IMR-90 (cell line): Measurements from ENCODE around the gene ZNF366. TPM values are rescaled to one million over a fixed set of nuclear protein-coding genes. Genes with fewer than 3 reads are reported as not detected.

Experiments used
- ATAC-seq: fragments of 200-7000 bp; cut with Tn5 transposase; 2 replicates; pipeline ENCODE4 v1.9.1; 2020; ENCODE audit warnings: low read depth, mild to moderate bottlenecking, moderate library complexity
- BruUV-seq: library from RNA; stranded (reverse); fragments of 400-500 nt; replicated peaks from 2 replicates; lab custom pipeline; 2021; lab: Mats Ljungman, UMichigan
- CTCF ChIA-PET: fragments of 300-600 bp; formaldehyde crosslinking; extraction: SDS; loops from one replicate; lab custom pipeline; 2021; ENCODE audit warnings: antibody characterized with exemption; lab: Yijun Ruan, JAX
- POLR2A ChIA-PET: fragments of 300-600 bp; sonication (Branson Sonifier 250); formaldehyde crosslinking; loops from one replicate; lab custom pipeline; 2022; ENCODE audit warnings: antibody characterized with exemption; ENCODE audit not compliant: unreplicated experiment; lab: Charles Lee
- DNase-seq: peaks from one replicate; pipeline ENCODE4 v3.0.0; 2013
- H2AFZ ChIP-seq: replicated peaks from 2 replicates; pipeline ENCODE3; 2013; ENCODE audit warnings: low read length, mild to moderate bottlenecking; ENCODE audit not compliant: poor library complexity
- H2AK5ac ChIP-seq: 2 replicates; pipeline ENCODE4 v1.6.1; 2013; ENCODE audit warnings: low read depth, low read length, inconsistent platforms
- H2AK9ac ChIP-seq: replicated peaks from 2 replicates; pipeline ENCODE3; 2013; ENCODE audit warnings: mild to moderate bottlenecking, low read depth, low read length, moderate library complexity; ENCODE audit not compliant: poor library complexity
- H2BK120ac ChIP-seq: 2 replicates; pipeline ENCODE4 v1.6.1; 2013; ENCODE audit warnings: low read depth, low read length, inconsistent platforms
- H2BK15ac ChIP-seq: 3 replicates; pipeline ENCODE4 v1.6.1; 2013; ENCODE audit warnings: low read depth, low read length, inconsistent platforms
- H2BK20ac ChIP-seq: 2 replicates; pipeline ENCODE4 v1.6.1; 2013; ENCODE audit warnings: low read depth, mild to moderate bottlenecking, inconsistent platforms, low read length, moderate library complexity
- H2BK5ac ChIP-seq: 2 replicates; pipeline ENCODE4 v1.6.1; 2013; ENCODE audit warnings: mild to moderate bottlenecking, low read depth, low read length, inconsistent platforms; ENCODE audit not compliant: poor library complexity, severe bottlenecking
- H3K14ac ChIP-seq: replicated peaks from 2 replicates; pipeline ENCODE4 v1.6.1; 2013; ENCODE audit warnings: low read depth, low read length, inconsistent platforms
- H3K18ac ChIP-seq: 2 replicates; pipeline ENCODE4 v1.6.1; 2013; ENCODE audit warnings: low read depth, low read length, control low read depth
- H3K23ac ChIP-seq: 2 replicates; pipeline ENCODE4 v1.6.1; 2013; ENCODE audit warnings: low read depth, low read length, inconsistent platforms
- H3K27ac ChIP-seq: 2 replicates; pipeline ENCODE4 v1.5.1; 2013; ENCODE audit warnings: mild to moderate bottlenecking, control low read depth, low read length; ENCODE audit not compliant: insufficient read depth
- H3K27me3 ChIP-seq: 2 replicates; pipeline ENCODE4 v1.6.1; 2013; ENCODE audit warnings: low read length; ENCODE audit not compliant: control insufficient read depth, insufficient read depth
- H3K36me3 ChIP-seq: 2 replicates; pipeline ENCODE4 v1.6.1; 2013; ENCODE audit warnings: low read length, mixed read lengths; ENCODE audit not compliant: control insufficient read depth, insufficient read depth
- H3K4ac ChIP-seq: 2 replicates; pipeline ENCODE4 v1.6.1; 2013; ENCODE audit warnings: low read depth, low read length, inconsistent platforms
- H3K4me1 ChIP-seq: 2 replicates; pipeline ENCODE4 v1.6.1; 2013; ENCODE audit warnings: low read length, mixed read lengths; ENCODE audit not compliant: control insufficient read depth, insufficient read depth
- H3K4me2 ChIP-seq: 2 replicates; pipeline ENCODE4 v1.6.1; 2013; ENCODE audit warnings: low read depth, mild to moderate bottlenecking, control low read depth, low read length, moderate library complexity
- H3K4me3 ChIP-seq: 2 replicates; pipeline ENCODE4 v1.5.1; 2013; ENCODE audit warnings: low read depth, mild to moderate bottlenecking, control low read depth, low read length, moderate library complexity; ENCODE audit not compliant: insufficient read depth
- H3K56ac ChIP-seq: 2 replicates; pipeline ENCODE4 v1.6.1; 2013; ENCODE audit warnings: low read length, inconsistent platforms; ENCODE audit not compliant: insufficient read depth; ENCODE audit errors: extremely low read depth
- H3K79me1 ChIP-seq, 2 experiments: 2 replicates each; pipeline ENCODE4 v1.6.1; 2013; ENCODE audit warnings: low read length in 2 of 2, inconsistent platforms in 1 of 2, low read depth in 1 of 2
- H3K9ac ChIP-seq: 2 replicates; pipeline ENCODE4 v1.6.1; 2013; ENCODE audit warnings: low read depth, low read length, control low read depth
- H3K9me1 ChIP-seq: 2 replicates; pipeline ENCODE4 v1.6.1; 2013; ENCODE audit warnings: low read length, inconsistent platforms; ENCODE audit not compliant: insufficient read depth
- H3K9me3 ChIP-seq: 2 replicates; pipeline ENCODE4 v1.6.1; 2013; ENCODE audit warnings: low read length; ENCODE audit not compliant: control insufficient read depth, insufficient read depth
- H4K20me1 ChIP-seq: 2 replicates; pipeline ENCODE4 v1.6.1; 2013; ENCODE audit warnings: low read length, inconsistent platforms; ENCODE audit not compliant: insufficient read depth
- H4K5ac ChIP-seq: 2 replicates; pipeline ENCODE4 v1.6.1; 2013; ENCODE audit warnings: mild to moderate bottlenecking, low read depth, low read length, control low read depth
- H4K8ac ChIP-seq, 2 experiments: 2 replicates each; pipeline ENCODE4 v1.6.1; 2013; ENCODE audit warnings: low read depth in 2 of 2, low read length in 2 of 2, control low read depth in 1 of 2, inconsistent platforms in 1 of 2
- H4K91ac ChIP-seq: 2 replicates; pipeline ENCODE4 v1.6.1; 2013; ENCODE audit warnings: low read depth, low read length, inconsistent platforms; ENCODE audit not compliant: insufficient read depth
- BHLHE40 ChIP-seq: fragments of 150-350 bp; IDR thresholded peaks from 2 replicates; pipeline ENCODE4 v1.6.1; 2016; ENCODE audit warnings: mild to moderate bottlenecking, low read depth, low read length
- MAFK ChIP-seq: IDR thresholded peaks from 2 replicates; pipeline ENCODE4 v1.6.1; 2012; ENCODE audit warnings: low read depth, low read length, improper control_type of control experiment
- RAD21 ChIP-seq: IDR thresholded peaks from 2 replicates; pipeline ENCODE4 v1.6.1; 2012; ENCODE audit warnings: low read length, improper control_type of control experiment
- RFX5 ChIP-seq: IDR thresholded peaks from 2 replicates; pipeline ENCODE4 v1.8.0; 2012; ENCODE audit warnings: low read depth, mild to moderate bottlenecking, low read length, moderate library complexity
- SMC3 ChIP-seq: fragments of 150-350 bp; IDR thresholded peaks from 2 replicates; pipeline ENCODE4 v1.6.1; 2016; ENCODE audit warnings: low read depth, mild to moderate bottlenecking, antibody characterized with exemption, low read length, moderate library complexity
- WGBS, 2 experiments: methylation state at CpG; one replicate each; pipeline versions ENCODE4 v1.1.5 to v1.1.7; 2013; ENCODE audit warnings: missing lambda C conversion rate in 2 of 2; ENCODE audit not compliant: insufficient read length in 1 of 2; ENCODE audit errors: extremely low coverage in 2 of 2; 5-methylcytosine and 5-hydroxymethylcytosine counted together
- dilution Hi-C: fragments of 300-500 bp; cut with HindIII; formaldehyde crosslinking; loops from one replicate; pipeline ENCODE4 v1.14.3; 2018; ENCODE audit warnings: low sequenced_read_pairs; ENCODE audit not compliant: unreplicated experiment
- in situ Hi-C: fragments of 300-500 bp; cut with MboI; formaldehyde crosslinking; loops from 3 replicates; pipeline ENCODE4 v1.14.3; 2019; ENCODE audit warnings: low sequenced_read_pairs, inconsistent platforms, mixed read lengths
- intact Hi-C: fragments of 100-400 bp; cut with micrococcal nuclease; formaldehyde crosslinking; loops from 2 replicates; pipeline ENCODE4 v1.10.0; 2022
- polyA plus RNA-seq, 3 experiments: library from polyadenylated mRNA; depleted of rRNA; stranded (reverse); fragments of >200 nt; gene quantifications; 2 replicates each; pipeline ENCODE4 v1.2.3, GENCODE V29; 2012; ENCODE audit warnings: low replicate concordance in 1 of 3
- total RNA-seq: library from RNA; depleted of rRNA; stranded (reverse); fragments of >200 nt; gene quantifications from 2 replicates; pipeline ENCODE4 v1.2.3, GENCODE V29; 2012
- TF ChIP-seq, protein P1 (sequence below): conservative IDR thresholded peaks from 2 replicates; pipeline ENCODE4 v1.5.1; 2012; ENCODE audit warnings: mild to moderate bottlenecking, low read depth, low read length, improper control_type of control experiment

Gene ZNF366
- total and polyA plus RNA-seq, 2 of the 4 experiments (the other 2 are of a cell fraction), result not detected

DNA sequence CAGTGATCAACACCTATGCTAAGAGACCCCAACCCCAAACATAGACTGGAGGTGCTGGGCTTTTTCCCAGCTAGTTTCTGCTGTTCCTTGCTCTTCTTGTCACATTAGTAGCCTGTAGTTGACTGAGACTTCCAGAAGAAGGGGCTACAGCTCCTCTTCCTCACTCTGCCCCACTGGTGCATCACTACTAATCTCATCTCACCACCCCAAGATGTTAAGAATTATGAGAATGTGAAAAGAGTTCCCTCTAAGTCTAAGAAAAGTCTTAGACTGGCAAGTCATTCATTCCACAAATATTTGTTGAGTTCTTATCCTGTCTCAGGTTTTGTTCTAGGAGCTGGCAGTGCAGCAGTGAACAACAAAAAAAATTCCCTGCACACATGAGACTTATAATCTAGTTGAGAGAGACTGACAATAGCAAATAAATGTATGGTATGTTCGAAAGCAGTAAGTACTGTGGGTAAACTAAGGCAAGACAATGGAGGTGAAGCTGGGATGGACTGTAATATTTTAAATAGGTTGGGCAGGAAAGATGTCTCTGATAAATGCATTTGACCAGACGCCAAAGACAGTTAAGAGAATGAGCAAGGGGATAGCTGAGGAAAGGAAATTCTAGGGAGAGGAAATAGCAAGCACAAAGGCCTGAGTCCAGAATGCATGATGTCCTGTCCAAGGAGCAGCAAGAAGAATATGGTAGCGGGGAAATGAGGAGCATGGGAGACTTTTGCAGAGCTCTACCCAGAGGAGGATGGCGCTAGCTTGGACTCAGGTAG lies 94.7 kb downstream of the ZNF366 start:
- H3K4me2 ChIP-seq, result peak overlapping the region; percentile 15; the same call in 1 of the 2 replicates
- no peak overlapping the region for H3K27ac ChIP-seq
- in situ Hi-C loops (no loop called here), dilution Hi-C loops (no loop called here), intact Hi-C loops (loop anchor here (1.0 kb wide), 1 partner anchor 113 kb away; no protein-coding TSS in a partner anchor)
- H3K9ac ChIP-seq, result no peak overlapping the region
- no peaks in the 10 kb centered on the region for H4K20me1 ChIP-seq
- H3K4me3 ChIP-seq, result no peak overlapping the region
- BruUV-seq, result no TSS peak
- H2AK9ac ChIP-seq, result no peak overlapping the region
- POLR2A ChIA-PET, result no interaction called here
- DNase-seq, result peak; percentile 65
- H4K8ac ChIP-seq, result peak overlapping the region in 1 of 2 experiments; percentile 47; a peak in 2 of 4 replicates
- H3K36me3 ChIP-seq, result no peaks in the 10 kb centered on the region
- H2AFZ ChIP-seq, result no peak overlapping the region
- H3K4ac ChIP-seq, result peak overlapping the region; percentile 52
- peak overlapping the region; percentile 72 for H2BK20ac ChIP-seq
- WGBS, 2 experiments, result 54% methylated on average over 3 of the region's 4 CpGs; no CpG with 5 or more reads in 1 of the 2 experiments
- 0 out of 2 replicates have a peak overlapping the region, but pooled peaks have one; percentile 24 for H2AK5ac ChIP-seq
- no peaks in the 10 kb centered on the region for H3K9me3 ChIP-seq
- TF ChIP-seq RFX5 (no peak), MAFK (no peak), SMC3 (peak; percentile 62), BHLHE40 (no peak), RAD21 (peak; percentile 71)
- TF ChIP-seq, protein P1, sequence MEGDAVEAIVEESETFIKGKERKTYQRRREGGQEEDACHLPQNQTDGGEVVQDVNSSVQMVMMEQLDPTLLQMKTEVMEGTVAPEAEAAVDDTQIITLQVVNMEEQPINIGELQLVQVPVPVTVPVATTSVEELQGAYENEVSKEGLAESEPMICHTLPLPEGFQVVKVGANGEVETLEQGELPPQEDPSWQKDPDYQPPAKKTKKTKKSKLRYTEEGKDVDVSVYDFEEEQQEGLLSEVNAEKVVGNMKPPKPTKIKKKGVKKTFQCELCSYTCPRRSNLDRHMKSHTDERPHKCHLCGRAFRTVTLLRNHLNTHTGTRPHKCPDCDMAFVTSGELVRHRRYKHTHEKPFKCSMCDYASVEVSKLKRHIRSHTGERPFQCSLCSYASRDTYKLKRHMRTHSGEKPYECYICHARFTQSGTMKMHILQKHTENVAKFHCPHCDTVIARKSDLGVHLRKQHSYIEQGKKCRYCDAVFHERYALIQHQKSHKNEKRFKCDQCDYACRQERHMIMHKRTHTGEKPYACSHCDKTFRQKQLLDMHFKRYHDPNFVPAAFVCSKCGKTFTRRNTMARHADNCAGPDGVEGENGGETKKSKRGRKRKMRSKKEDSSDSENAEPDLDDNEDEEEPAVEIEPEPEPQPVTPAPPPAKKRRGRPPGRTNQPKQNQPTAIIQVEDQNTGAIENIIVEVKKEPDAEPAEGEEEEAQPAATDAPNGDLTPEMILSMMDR, result peak; percentile 51
- CTCF ChIA-PET, result interaction anchor here (0.8 to 2.0 kb wide), 6 partner anchors 10 to 111 kb away, joined by 3 to 16 read pairs (median 4); no protein-coding TSS in a partner anchor
- peak; percentile 69 for ATAC-seq
- H2BK120ac ChIP-seq, result peak overlapping the region; percentile 48
- H2BK5ac ChIP-seq, result peak overlapping the region; percentile 51
- no peak overlapping the region for H3K23ac ChIP-seq
- H2BK15ac ChIP-seq, result peak overlapping the region; percentile 35; the same call in 1 of the 3 replicates
- H4K91ac ChIP-seq, result peak overlapping the region; percentile 41
- no peaks in the 10 kb centered on the region for H3K79me1 ChIP-seq
- H3K14ac ChIP-seq, result peak overlapping the region; percentile 49; the same call in 1 of the 2 replicates
- peak overlapping the region; percentile 71; the same call in 1 of the 2 replicates for H3K18ac ChIP-seq
- H3K9me1 ChIP-seq, result no peaks in the 10 kb centered on the region
- peaks cover 7% of the 10 kb centered on the region for H3K4me1 ChIP-seq
- no peak overlapping the region; the same call in 1 of the 2 replicates for H4K5ac ChIP-seq
- 0 out of 2 replicates have a peak overlapping the region, but pooled peaks have one; percentile 5 for H3K56ac ChIP-seq
- H3K27me3 ChIP-seq, result no peaks in the 10 kb centered on the region
